Amygdala (tissue), 56 donors: ENCODE results near the gene ESCO1.
"Not testable (repeated sequence)": the region's sequence is repeated elsewhere in the genome, so short reads cannot be mapped to it uniquely, and the experiment has no call there.

Source experiments
- DNase-seq, 56 donors: peaks; one replicate each; lab custom pipeline; 2025; lab: John Stamatoyannopoulos, UW

ESCO1 gene, protein sequence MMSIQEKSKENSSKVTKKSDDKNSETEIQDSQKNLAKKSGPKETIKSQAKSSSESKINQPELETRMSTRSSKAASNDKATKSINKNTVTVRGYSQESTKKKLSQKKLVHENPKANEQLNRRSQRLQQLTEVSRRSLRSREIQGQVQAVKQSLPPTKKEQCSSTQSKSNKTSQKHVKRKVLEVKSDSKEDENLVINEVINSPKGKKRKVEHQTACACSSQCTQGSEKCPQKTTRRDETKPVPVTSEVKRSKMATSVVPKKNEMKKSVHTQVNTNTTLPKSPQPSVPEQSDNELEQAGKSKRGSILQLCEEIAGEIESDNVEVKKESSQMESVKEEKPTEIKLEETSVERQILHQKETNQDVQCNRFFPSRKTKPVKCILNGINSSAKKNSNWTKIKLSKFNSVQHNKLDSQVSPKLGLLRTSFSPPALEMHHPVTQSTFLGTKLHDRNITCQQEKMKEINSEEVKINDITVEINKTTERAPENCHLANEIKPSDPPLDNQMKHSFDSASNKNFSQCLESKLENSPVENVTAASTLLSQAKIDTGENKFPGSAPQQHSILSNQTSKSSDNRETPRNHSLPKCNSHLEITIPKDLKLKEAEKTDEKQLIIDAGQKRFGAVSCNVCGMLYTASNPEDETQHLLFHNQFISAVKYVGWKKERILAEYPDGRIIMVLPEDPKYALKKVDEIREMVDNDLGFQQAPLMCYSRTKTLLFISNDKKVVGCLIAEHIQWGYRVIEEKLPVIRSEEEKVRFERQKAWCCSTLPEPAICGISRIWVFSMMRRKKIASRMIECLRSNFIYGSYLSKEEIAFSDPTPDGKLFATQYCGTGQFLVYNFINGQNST

DNA sequence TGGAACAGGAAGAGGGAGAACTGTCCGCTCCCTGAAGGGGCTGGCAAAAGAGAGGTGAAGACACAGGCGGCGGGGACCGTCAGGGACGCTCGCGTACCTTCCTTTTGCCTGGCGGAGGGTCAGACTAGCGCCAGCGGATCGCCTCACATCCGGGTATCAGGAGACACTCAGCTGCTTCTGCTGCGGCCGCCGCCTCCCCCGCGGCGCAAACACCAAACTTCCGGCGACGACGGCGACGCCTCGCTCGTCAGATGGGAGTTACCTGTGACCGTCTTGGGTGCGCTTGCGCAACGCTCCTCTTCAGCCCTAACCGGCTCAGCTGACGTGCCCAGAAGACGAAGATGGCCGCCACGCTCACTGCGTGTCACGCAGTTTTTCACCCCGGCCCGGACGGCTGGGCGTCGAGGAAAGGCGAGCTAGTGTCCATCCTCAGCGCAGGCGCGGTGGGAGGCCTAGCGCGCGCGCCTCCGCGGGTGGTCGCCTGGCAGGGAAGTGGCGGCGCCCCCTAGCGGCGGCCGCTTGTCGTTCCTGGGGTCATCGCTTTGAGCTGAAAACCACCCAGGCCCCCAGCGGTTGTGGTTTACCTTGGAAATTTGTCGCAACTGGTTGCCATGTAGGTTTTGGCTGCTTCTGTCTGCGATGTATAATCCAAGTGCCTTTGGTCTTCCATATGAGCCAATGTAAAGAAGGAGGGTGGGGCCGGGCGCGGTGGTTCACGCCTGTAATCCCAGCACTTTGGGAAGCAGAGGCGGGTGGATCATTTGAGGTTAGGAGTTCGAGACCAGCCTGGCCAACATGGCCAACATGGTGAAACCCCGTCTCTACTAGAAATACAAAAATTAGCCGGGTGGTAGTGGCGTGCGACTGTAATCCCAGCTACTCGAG is at the start of gene ESCO1:
Gene ESCO1 (minus strand): TSS at position 179 of the 885 bp plus-strand sequence. CDS start 25,861 bp downstream, outside the sequence.
- peak; percentile 54 to 94 (median 86) for DNase-seq

DNA sequence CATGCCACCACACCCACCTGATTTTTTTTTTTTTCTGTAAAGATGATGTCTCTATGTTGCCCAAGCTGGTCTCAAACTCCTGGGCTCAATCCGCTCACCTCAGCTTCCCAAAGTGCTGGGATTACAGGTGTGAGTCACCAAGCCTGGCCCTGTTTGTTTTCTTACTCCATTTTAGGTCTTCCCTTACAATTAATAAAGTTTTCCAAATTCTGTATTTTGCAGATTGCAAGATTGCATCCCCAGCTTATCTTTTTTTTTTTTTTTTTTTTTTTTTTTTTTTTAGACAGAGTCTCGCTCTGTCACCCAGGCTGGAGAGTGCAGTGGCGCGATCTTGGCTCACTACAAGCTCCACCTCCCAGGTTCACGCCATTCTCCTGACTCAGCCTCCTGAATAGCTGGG is 39.9 kb upstream of the ESCO1 start:
- not testable (repeated sequence) for DNase-seq

DNA sequence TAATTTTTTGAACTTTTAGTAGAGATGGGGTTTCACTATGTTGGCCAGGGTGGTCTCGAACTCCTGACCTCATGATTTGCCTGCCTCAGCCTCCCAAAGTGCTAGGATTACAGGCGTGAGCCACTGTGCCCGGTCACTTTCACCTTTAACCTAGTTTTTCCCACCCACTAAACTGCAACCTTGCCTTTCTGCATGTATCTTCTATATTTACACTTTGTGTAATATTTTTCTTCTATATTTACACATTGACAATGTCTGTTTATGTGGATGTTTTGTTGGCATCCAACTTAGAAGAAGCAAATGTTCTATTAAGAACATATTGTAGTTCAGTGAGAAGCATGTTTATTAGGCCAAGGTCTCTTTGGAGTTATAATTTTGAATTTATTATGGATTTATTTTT is 38.3 kb upstream of the ESCO1 start:
- DNase-seq: no peak

DNA sequence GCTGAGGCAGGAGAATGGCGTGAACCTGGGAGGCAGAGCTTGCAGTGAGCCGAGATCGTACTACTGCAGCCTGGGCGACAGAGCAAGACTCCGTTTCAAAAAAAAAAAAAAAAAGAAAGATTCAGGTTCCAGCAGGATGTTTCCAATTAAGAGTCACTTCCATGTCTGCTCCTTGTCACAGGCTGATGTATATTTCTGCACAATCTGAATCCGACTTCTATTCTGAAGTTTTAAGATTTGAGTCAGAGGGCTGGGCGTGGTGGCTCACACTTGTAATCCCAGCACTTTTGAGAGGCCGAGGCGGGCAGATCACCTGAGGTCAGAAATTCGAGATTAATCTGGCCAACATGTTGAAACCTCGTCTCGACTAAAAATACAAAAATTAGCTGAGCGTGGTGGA is 36.3 kb upstream of the ESCO1 start:
- DNase-seq: no peak

DNA sequence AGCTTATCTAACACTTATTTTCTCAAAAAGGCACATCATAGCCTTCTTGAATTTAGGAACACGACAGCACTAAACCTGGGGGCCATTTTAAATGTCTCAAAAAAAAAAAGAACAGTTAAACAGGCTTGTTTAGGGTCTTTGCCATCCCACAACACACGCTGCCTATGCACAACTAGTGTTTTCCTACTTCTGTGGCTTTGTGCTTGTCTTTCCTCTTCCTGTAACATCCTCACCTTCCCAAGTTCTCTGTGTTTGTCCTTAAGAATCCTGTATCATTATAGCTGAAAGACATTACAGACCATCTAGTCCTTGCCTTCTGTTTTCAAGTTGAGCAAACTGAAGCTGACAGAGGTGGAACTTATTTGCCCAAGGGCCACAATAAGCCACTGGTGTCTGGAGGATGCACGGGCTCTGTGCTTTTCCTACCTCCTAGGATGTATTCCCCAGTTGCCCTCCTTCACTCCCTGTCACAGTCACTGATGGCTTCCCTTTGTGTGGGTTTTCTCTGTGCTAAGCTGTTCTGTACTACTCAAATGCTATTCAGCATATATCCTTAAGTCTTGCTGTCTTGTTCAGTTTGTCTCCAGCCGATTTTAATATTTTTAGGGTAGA is 34.2 kb upstream of the ESCO1 start:
- no peak for DNase-seq

DNA sequence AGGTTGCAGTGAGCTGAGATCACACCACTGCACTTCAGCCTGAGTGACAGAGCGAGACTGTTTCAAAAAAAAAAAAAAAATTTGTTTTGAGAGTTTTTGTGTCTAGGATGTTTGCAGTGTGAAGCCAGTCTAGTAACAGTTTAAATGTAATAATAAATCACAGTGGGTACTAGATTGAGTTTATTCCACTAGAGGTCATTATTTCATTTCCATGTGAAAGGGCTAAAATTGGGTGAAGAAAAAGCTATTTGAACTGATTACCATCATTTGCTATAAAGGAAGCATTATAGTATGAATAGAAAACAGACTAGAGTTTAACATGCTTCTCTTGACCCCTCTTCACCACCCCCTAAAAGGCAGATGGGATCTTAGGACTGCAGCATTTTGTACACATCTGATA is 31.9 kb upstream of the ESCO1 start:
- DNase-seq: no peak

DNA sequence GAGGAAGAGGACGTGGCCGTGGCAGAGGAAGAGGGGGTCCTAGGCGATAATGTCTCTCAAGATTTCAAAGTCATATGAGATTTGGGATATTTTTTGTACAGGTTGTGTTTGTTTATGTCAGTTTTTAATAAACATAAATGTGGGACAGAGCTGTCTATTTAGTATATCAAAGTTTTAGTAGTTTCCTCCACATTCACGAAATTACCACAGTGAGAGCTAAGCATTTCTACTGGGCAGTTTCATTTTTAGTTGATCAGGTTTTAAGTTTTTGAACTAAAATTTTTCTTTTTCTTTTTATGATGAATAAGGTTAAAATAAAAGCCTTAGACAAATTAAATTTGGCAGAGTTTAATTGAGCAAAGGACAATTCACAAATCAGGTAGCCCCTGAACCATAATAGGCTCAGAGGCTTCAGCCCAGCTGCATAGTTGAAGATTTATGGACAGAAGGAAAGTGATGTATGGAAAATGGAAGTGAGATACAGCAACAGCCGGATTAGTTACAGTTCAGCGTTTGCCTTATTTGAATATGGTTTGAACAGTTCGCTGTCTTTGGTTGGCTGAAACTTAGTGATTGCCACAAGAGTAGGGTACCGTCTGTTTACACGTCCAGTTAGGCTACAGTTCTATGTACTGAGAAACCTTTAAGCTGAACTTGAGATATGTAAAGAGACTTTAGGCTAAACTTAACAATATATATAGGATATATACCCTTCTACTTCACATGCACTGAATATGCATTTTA is 28.8 kb upstream of the ESCO1 start:
- no peak for DNase-seq

DNA sequence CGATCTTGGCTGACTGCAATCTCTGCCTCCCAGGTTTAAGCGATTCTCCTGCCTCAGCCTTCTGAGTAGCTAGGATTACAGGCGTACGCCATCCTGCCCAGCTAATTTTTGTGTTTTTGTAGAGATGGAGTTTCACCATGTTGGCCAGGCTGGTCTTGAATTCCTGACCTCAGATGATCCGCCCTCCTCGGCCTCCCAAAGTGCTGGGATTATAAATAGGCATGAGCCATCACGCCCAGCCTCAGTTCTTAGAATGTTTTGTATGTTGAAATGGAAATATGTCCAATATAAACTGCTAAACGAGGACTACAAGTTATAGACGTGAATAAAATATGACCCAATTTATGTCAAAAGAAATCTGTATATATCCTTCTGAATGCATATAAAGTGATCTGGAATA is 21.1 kb upstream of the ESCO1 start:
- DNase-seq: not testable (repeated sequence)

DNA sequence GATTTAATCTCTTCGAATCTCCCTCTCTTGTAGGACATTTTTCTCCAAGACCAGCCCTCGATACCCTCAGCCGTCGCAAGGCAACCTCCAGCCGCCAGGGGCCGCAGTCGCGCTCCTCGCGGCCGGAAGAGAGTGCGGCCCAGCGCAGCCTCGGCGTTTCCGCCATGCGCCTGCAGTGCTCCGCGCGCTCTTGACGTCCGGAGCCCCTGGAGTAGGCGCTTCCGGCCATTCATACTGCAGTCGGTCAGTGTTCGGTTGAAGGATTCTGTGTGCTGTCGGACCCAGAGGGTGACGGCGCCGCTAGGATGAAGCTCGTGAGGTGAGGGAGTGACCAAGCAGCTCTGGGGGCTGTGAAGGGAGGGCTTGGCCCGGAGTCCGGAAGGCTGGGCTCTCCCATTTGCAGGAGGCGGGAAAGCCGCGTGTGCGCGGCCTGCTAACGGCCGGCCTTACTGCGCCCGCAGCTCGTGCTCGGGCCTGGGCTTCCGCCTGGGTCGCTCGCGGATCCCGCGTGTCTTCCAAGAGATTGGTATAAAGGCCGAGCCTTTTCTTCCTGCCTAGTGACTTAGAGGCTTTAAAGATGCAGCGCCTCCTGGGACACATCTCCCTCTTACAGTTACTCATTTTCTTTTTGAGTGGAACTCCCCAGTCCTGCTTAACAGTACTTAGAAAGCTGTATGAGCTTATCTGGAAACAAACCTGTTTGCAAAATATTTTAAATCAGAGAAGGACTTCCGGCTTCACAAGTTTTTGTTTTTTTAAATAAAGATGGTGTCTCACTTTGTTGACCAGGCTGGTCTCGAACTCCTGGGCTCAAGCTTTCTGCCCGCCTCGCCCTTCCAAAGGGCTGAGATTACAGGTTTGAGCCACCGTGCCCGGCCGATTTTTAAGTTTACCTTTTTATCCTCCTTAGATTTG is 11.9 kb upstream of the ESCO1 start, which contains the start of gene SNRPD1:
Gene SNRPD1 (plus strand): TSS at position 190 of the 915 bp plus-strand sequence. CDS start 116 bp downstream, at position 306.
- peak; percentile 27 to 89 (median 78) for DNase-seq

DNA sequence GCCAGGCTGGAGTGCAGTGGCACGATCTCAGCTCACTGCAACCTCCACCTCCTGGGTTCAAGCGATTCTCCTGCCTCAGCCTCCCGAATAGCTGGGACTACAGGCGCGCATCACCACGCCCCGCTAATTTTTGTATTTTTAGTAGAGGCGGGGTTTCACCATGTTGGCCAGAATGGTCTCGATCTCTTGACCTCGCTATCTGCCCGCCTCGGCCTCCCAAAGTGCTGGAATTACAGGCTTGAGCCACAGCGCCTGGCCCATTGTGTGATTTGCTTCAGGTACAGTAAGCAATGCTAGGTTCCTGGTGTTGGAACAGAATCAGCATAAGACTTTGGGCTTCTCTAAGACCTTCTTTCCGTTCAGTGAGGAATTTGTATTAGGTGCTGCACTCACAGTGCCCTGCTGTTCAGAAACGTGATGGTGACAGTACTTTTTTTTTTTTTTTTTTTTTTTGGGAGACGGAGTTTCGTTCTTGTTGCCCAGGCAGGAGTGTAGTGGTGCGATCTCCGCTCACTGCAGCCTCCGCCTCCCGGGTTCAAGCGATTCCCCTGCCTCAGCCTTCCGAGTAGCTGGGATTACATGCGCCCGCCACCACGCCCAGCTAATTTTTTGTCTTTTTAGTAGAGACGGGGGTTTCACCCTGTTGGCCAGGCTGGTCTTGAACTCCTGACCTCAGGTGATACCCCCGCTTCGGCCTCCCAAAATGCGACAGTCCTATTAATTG is 11.1 kb upstream of the ESCO1 start:
- DNase-seq: not testable (repeated sequence)

DNA sequence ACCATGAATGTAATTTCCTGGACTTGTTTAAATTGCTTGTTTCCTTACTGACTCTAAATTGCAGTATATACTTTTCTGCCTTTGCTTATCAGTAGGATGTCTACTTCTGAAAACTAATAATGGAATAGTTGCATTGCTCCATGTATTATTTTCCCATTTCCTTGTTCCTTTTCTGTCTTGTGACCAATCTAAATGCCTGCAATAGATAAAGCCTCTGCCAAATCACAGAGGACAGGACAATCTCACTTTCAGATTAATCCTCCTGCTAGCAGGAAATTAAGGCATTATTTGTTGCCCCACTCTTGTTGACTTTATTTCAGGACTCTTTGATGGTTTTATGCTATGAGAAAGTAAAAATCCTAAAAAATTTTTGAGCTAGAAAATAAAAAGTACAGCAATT is 4.7 kb upstream of the ESCO1 start:
- no peak for DNase-seq

DNA sequence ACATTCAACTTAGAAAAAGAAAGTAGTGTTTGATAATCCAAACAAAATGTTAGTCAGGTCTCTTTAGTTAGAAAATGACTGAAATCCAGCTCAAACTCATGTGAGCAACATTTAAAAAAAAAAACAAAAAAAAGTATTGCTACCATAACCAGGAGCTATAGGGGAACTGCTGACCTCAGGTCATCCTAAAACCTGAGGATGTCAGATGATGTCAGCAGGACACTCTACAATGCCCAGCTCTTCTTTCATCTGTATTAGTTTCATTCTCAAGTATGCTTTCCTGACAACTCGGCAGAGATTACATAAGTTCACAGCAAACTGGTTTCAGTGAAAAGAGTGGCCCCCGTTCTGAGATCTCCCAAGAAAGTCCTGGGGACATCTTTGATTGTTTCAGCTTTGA is 4.2 kb upstream of the ESCO1 start:
- DNase-seq: no peak

DNA sequence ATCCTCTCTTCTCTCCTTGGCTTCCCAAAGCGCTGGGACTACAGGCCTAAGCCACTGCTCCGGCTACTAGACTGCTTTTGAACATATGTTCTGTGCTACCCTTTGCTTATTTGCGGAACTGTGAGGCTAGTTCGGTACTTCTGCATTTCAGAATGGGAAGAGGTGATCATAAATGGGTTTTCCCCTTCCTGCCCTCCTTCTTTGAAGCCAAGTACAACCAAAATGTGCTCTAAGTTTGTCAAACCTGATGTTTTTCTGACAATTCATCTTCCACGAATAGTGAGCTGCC is 1.7 kb upstream of the ESCO1 start:
- DNase-seq: peak in 1 of 56 donors; percentile 2

DNA sequence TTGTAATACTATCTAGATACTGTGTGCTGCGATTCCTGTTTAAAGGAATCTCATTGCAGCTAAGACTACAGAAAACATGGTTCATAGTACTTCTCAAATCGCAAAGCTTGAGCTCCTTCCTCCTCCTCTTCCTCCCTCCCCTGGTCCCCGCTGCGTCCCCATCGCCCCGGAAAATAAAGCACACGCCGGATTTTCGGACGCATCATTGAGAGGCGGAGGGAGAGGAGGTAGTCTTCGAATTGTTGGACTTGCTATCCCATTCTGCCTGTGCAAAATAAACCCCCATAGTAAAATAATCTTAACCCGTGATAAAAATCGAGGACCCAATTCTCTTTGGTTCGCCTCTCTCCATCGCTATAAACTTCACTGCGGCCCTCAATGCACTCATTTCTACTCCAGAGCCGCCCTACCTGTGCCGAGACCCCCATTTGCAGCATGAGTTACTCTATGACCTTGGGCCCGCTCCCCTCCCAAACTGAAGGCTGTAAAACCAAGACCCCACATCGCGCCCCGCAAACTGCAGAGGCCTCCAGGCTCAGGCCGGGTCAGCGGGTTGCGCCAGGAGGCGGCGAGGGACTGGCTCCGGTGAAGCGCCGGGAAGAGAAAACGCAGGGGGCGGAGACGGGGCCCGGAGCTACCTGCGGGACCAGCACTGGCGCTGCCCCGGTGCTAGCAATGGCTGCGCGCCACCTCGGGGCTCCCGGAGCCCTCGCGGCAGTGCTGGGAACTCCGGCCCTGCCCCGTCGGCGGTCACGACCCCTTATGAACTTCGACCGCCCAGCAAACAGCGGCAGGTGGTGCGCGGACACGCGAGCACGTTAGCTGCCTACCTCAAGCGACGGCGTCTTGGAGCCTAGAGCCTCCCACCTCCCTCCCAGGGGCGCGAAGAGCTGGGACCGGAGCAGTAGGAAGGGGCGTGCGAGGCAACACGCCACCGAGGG is 649 bp downstream of the ESCO1 start:
- peak in 27 of 56 donors; percentile 25 to 77 (median 53) for DNase-seq

DNA sequence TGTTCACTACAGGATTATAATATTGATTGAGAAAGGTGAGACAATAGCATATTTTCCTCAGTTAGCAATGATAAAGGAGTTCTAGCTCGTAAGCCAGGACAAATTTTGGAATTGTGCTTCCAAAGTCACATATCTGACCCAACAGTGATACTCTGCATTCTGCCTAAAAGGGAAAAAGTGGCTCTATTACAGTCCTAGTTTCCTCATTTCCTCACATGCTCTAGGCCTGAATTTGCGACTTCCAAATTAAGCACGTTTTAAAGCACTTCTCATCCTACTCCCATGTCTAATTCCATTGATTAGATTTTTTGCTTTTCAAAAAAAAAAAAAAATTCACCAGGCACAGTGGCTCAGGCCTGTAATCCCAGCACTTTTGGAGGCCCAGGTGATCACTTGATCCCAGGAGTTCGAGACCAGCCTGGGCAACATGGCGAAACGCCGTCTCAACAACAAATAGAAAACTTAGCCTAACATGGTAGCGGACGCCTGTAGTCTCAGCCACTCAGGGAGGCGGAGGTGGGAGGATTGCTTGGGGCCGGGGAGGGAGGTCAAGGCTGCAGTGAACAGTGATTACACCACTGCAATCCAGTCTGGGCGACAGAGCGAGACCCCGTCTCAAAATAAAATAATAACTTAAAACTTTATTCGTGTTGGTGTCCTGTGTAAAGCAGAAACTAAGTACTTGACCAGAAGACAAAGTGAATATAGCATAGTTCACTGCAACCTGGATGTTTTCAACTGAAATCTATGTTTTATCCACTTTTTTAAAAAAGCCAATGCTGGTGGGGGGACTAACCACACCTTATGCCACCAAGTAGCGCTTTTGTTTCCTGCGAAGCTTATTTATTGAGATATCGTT is 1.5 kb downstream of the ESCO1 start:
- DNase-seq: no peak

DNA sequence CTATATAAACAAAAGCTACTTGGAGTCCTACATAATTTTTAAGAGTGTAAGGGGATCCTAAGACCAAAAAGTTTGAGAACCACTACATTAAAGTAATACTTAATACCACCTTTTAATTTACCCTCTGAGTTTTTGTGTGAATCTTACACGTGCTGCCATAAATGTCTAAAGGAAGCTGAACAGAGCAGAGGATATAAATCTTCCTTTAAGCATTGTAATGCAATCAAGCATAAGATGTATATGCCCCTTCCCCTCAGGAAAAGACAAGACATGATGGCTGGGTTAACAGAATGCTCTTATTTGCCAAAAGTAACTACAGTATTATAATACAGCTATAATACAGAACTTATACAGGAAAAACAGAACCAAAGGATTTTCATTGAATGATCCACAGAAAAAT is 2.9 kb downstream of the ESCO1 start:
- no peak for DNase-seq
